NCI-H2227 (cell line): ENCODE measurements around the gene NBEAL2.

ENCODE experiments used
- DNase-seq: peaks from one replicate; lab custom pipeline; 2025; ENCODE audit not compliant: unreplicated experiment; lab: John Stamatoyannopoulos, UW

Gene NBEAL2

GRCh38 chr3:47041114-47041513, 61.6 kb downstream of the NBEAL2 start:
- no peak for DNase-seq

- no peak for DNase-seq
These were observed 62.8 kb downstream of the NBEAL2 start for GRCh38 chr3:47042231-47042791.

- DNase-seq = no peak
These were observed 67.6 kb downstream of the NBEAL2 start for GRCh38 chr3:47047069-47047468.

GRCh38 chr3:47047673-47048072, 68.2 kb downstream of the NBEAL2 start:
- no peak for DNase-seq

- DNase-seq = no peak
These were observed 74.9 kb downstream of the NBEAL2 start for GRCh38 chr3:47054412-47054811.

GRCh38 chr3:47056705-47057104, 77.2 kb downstream of the NBEAL2 start:
- DNase-seq = no peak

GRCh38 chr3:47057212-47057671, 77.8 kb downstream of the NBEAL2 start:
- DNase-seq = no peak
